IgD-negative memory B cell (primary cell): ENCODE measurements around the gene TSPEAR. TPM values are rescaled to one million over a fixed set of nuclear protein-coding genes. Genes with fewer than 3 reads are reported as not detected.
A peak's percentile ranks its signal among the peaks of the same experiment; 100 is the strongest.
"Not testable (repeated sequence)": the region's sequence is repeated elsewhere in the genome, so short reads cannot be mapped to it uniquely, and the experiment has no call there.

Source experiments
- H3K27ac Mint-ChIP-seq, 3 donors: one replicate each; pipeline ENCODE4 v1.8.0; 2020 to 2022; ENCODE audit warnings: mild to moderate bottlenecking in 3 of 3, mixed read lengths in 3 of 3, moderate library complexity in 1 of 3
- H3K27me3 Mint-ChIP-seq: one replicate; pipeline ENCODE4 v1.8.0; 2021; ENCODE audit warnings: mixed read lengths
- H3K36me3 Mint-ChIP-seq: one replicate; pipeline ENCODE4 v1.8.0; 2020; ENCODE audit warnings: mild to moderate bottlenecking, mixed read lengths
- H3K4me1 Mint-ChIP-seq, 3 donors: one replicate each; pipeline ENCODE4 v1.8.0; 2020 to 2022; ENCODE audit warnings: mixed read lengths in 3 of 3, mild to moderate bottlenecking in 1 of 3
- H3K4me3 Mint-ChIP-seq, 4 donors: one replicate each; pipeline ENCODE4 v1.8.0; 2020 to 2022; ENCODE audit warnings: mild to moderate bottlenecking in 4 of 4, mixed read lengths in 4 of 4, moderate library complexity in 3 of 4
- H3K9me3 Mint-ChIP-seq, 3 donors: one replicate each; pipeline ENCODE4 v1.8.0; 2020 to 2021; ENCODE audit warnings: mixed read lengths in 3 of 3, mild to moderate bottlenecking in 1 of 3
- polyA plus RNA-seq: library from polyadenylated mRNA; unstranded; fragments of 300-500 nt; fragmentation: Illumina TruSeq; gene quantifications from one replicate; pipeline ENCODE4 v1.2.3, GENCODE V29; 2021

TSPEAR gene
- polyA plus RNA-seq, 1 donor from 2014 or later: not detected

DNA sequence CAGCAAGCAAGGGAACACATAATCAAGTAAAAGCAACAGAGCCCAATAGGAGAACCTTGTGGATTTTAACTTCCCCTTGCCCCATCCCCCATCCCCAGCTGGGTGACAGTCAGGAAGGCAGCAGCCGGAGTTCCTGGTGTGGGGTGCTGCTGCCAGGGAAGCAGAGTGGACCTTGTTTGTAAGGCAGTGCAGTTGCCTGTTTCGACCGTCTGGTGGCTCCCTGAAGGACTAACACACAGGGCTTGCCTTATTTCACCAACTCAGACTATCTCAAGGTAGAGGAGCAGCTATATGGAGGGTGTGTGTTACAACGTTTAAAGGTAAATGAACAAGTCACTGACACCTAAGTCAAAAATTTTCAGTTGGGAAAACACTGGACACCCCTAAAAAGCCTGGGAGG lies 92.9 kb downstream of the TSPEAR start:
- Mint-ChIP-seq H3K4me3 (peak overlapping the region in 2 of 4 donors; percentile 56 to 60), H3K4me1 (peaks cover 11 to 17% (median 17%) of the 10 kb centered on the region in 3 donors), H3K9me3 (peaks cover 15 to 29% (median 27%) of the 10 kb centered on the region in 3 donors), H3K36me3 (peaks cover 3% of the 10 kb centered on the region), H3K27me3 (peaks cover 2% of the 10 kb centered on the region), H3K27ac (peak overlapping the region; percentile 19 to 85 (median 69))

DNA sequence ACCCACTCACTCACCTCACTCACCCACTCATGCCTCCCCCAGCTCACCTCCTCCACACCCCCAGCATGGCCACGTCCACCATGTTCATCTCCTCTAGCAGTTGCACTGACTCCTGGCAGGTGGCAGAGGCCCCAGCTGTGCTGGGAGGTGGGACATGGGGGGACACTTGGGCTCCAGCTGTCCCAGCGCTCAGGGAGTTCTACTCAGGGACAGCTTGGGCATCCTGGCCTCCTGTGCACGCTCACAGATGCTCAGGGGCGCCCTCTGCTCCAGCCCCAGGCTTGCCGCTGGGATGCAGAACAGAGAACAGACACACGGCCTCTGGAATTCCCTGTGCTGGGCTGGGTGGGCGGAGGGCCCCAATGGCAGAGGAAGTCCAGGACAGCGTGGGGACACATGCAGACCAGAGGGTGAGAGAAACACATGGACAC lies 94.3 kb downstream of the TSPEAR start:
- H3K4me1 Mint-ChIP-seq: peaks cover 11 to 17% (median 17%) of the 10 kb centered on the region in 3 donors
- H3K27ac Mint-ChIP-seq: peak overlapping the region in 1 of 3 donors; percentile 53
- no peaks in the 10 kb centered on the region for H3K36me3 Mint-ChIP-seq
- H3K9me3 Mint-ChIP-seq: peaks cover 12 to 21% (median 16%) of the 10 kb centered on the region in 3 donors
- peaks cover 3% of the 10 kb centered on the region for H3K27me3 Mint-ChIP-seq
- peak overlapping the region in 1 of 4 donors; percentile 28 for H3K4me3 Mint-ChIP-seq

DNA sequence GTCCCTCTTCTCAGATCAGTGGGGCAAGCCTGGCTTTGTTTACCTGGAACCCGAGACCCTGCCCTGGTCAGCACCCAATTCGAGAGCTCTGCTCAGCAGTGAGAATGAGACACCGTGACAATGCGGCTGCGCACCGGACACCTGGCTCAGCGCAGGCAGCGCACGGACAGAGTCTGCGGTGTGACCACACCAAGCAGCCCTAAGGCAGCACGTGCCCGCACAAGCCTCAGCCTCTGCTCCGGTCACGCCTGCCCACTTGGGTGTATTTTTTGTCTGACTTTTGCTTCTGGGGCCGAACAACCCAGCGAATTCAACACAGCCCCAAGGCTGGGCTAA lies 94.8 kb downstream of the TSPEAR start:
- Mint-ChIP-seq H3K36me3 (no peaks in the 10 kb centered on the region), H3K27me3 (peaks cover 3% of the 10 kb centered on the region), H3K27ac (no peak overlapping the region), H3K4me3 (no peak overlapping the region), H3K4me1 (peaks cover 11 to 17% (median 17%) of the 10 kb centered on the region in 3 donors), H3K9me3 (peaks cover 9 to 21% (median 12%) of the 10 kb centered on the region in 3 donors)

DNA sequence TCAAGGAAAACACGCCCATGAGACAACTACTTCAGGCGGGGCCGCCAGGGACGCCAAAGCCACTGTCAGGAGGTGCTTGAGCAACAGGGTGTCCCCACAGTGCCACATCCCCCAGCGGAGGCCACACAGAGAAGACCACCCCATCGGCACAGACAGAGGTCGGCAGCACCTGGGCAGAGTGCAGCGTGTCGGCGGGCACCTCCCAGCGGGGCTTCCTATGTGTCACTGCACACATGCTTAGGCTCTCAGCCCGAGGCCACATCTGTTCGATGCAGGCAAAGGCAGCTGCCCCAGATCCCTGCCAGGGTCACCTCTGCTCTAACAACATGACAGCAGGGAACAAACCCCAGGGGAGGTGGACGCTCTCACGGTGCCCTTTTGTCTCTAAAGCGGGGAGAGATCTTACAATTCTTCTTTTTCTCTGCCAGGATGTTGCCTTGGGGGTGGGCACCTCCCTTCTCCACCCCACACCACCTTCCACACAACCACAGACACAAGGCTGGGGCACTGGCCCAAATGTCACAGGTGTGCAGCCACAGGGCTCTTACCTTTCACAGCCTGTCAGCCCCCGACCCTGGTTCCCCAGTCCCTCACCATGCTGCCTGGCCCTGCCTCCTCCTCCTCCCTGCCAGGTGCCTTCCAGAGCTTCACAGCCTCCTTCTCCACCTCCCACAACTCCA lies 95.3 kb downstream of the TSPEAR start:
- no peaks in the 10 kb centered on the region for H3K36me3 Mint-ChIP-seq
- no peak overlapping the region for H3K4me3 Mint-ChIP-seq
- no peak overlapping the region for H3K27ac Mint-ChIP-seq
- H3K27me3 Mint-ChIP-seq: peaks cover 3% of the 10 kb centered on the region
- peaks cover 11 to 17% (median 17%) of the 10 kb centered on the region in 3 donors for H3K4me1 Mint-ChIP-seq
- H3K9me3 Mint-ChIP-seq: peaks cover 9 to 24% (median 18%) of the 10 kb centered on the region in 3 donors

DNA sequence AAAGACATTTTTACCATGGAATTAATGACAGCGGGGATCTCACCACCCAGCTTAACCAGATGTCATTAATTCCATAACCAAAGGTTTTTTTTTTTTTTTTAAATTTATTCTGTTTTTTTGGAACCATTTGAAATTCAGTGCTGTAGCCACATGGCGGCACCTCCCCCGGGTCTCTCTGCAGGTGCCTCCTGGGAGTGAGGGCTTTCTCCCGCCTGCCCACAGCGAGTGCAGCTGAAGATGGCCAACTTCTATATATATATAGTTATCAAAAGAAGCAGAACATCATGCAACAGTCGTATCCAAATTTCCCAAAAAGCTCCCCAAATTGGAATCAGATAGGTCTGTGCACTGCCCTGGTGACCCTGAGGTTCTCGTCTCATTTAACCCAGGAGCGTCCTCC lies 95.9 kb downstream of the TSPEAR start:
- H3K4me3 Mint-ChIP-seq: no peak overlapping the region
- peaks cover 11 to 17% (median 15%) of the 10 kb centered on the region in 3 donors for H3K4me1 Mint-ChIP-seq
- no peak overlapping the region for H3K27ac Mint-ChIP-seq
- no peaks in the 10 kb centered on the region for H3K36me3 Mint-ChIP-seq
- H3K9me3 Mint-ChIP-seq: peaks cover 6 to 24% (median 16%) of the 10 kb centered on the region in 3 donors
- peaks cover 3% of the 10 kb centered on the region for H3K27me3 Mint-ChIP-seq

DNA sequence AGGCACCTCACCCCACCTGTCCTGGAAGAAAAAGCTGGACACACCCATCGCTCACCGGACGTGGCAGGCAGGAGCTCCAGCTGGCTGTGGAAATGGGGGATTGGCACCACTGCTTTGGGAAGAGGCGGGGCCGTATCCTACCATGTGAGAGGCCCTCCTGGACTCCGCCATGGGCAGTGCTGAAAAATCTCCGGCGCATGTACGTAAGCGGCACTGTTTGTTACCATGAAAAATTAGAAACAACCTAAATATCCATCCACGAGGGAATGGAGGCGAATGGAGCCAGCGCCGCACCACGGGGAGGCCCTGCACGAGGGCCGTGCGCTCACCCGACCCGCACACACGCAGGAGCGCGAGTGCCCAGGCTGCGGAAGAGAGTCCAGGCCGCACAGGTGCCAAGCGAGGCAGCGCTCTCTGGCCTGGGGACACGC lies 96.4 kb downstream of the TSPEAR start:
- Mint-ChIP-seq H3K4me1 (peaks cover 11 to 17% (median 15%) of the 10 kb centered on the region in 3 donors), H3K36me3 (no peaks in the 10 kb centered on the region), H3K27ac (peak overlapping the region in 1 of 3 donors; percentile 59), H3K9me3 (peaks cover 4 to 21% (median 13%) of the 10 kb centered on the region in 3 donors), H3K27me3 (peaks cover 3% of the 10 kb centered on the region), H3K4me3 (no peak overlapping the region)

DNA sequence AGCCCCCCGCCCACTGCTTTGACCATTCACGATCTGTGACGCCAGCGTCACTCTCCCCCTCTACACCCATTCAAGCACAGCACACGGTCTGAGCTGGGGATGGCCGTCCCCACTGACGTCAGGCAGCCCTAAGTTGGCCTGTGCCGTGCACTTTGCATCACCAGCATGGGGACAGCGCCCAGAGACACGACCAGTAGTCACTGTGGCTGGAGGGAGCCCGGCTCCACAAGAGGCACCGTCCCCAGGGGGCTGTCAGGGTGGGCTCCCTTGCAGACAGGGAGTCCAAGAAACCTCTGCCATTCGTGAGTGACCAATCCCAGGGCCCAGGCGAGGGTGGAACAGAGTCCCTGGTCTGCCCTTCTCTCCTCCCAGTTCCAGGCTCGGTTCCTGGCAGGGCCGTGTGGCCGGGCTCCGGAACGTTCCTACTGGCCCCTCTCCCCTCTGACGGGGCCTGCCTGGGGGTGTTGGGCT lies 97.2 kb downstream of the TSPEAR start:
- no peaks in the 10 kb centered on the region for H3K36me3 Mint-ChIP-seq
- no peak overlapping the region for H3K4me3 Mint-ChIP-seq
- H3K9me3 Mint-ChIP-seq: peaks cover 3 to 20% (median 15%) of the 10 kb centered on the region in 3 donors
- peaks cover 9 to 12% (median 11%) of the 10 kb centered on the region in 3 donors for H3K4me1 Mint-ChIP-seq
- H3K27me3 Mint-ChIP-seq: peaks cover 3% of the 10 kb centered on the region
- H3K27ac Mint-ChIP-seq: peak overlapping the region in 1 of 3 donors; percentile 59

DNA sequence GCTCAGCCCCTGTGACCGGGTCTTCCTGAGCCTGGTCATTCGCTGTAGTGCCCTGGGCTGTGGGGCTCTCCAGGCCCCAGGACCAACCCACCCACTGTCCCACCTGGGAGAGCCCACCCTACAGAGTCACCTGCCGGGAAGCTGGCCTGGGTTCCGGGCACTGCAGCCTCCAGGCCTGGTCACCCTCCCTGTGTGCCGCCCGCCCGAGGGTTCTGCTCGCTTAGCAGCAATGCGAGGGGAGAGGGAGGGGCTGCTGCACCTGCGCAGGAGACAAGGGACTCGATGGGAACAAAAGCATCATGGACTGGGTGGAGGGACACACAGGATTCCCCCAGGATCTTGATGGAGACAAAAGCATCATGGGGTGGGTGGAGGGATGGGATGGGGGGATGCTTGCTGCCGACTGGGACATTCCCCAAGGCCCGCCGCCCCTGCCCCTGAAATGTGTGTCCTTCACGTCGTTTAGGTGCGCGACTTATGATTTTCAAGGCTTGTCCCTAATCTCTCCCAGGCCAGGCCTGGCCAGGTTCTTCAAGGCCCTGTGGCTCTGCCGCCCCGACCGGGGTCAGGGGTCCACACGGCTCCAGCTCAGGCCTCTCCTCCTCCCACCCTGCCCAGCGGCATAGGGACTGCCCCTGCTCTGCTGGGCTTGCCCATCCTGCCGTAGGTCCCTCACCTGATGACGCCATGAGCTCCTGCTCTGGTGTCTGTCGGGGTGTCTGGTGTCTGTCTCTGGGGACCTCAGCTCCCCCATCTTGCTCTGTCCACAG lies 97.8 kb downstream of the TSPEAR start:
- peak overlapping the region in 1 of 4 donors; percentile 8 for H3K4me3 Mint-ChIP-seq
- peaks cover 3% of the 10 kb centered on the region for H3K27me3 Mint-ChIP-seq
- peaks cover 4 to 20% (median 17%) of the 10 kb centered on the region in 3 donors for H3K9me3 Mint-ChIP-seq
- peaks cover 3 to 6% (median 5%) of the 10 kb centered on the region in 3 donors for H3K4me1 Mint-ChIP-seq
- no peak overlapping the region for H3K27ac Mint-ChIP-seq
- no peaks in the 10 kb centered on the region for H3K36me3 Mint-ChIP-seq

DNA sequence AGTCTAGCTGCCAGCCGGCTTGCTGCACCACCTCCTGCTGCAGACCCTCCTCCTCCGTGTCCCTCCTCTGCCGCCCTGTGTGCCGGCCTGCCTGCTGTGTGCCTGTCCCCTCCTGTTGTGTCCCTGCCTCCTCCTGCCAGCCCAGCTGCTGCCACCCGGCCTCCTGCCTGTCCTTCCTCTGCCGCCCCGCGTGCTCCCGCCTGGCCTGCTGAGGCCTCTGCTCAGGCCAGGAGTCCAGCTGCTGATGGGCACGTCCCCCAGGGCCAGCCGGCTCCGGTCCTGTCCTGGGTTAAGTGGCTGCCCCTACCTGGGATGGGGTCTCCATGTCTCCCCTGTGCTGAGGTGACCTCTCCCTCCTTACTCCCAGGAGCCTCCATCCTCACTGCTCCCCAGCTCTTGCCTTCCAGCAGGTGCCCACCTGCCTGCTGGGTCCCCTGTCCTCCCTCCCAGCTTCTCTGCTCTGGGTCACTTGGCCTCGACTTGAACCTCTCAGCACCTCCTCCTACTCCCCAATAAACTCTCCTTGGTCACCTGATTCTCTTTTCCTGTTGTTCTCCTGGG lies 98.6 kb downstream of the TSPEAR start:
- Mint-ChIP-seq H3K36me3 (no peaks in the 10 kb centered on the region), H3K4me3 (peak overlapping the region in 1 of 4 donors; percentile 64)

DNA sequence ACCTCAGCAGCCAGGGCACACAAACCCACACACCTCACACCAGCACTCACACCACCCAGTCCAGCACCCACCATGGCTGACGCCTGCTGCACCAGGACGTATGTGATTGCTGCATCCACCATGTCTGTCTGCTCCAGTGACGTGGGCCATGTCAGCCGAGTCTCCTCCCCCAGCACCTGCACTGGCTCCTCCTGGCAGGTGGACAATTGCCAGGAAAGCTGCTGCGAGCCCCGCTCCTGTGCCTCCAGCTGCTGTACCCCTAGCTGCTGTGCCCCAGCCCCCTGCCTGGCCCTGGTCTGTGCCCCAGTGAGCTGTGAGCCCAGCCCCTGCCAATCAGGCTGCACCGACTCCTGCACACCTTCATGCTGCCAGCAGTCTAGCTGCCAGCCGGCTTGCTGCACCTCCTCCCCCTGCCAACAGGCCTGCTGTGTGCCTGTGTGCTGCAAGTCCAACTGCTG lies 99.3 kb downstream of the TSPEAR start, which contains the start of gene KRTAP10-8:
Gene KRTAP10-8 (plus strand): TSS at position 51 of the 458 bp plus-strand sequence. CDS start 22 bp downstream, at position 73.
- H3K9me3 Mint-ChIP-seq: peaks cover 6 to 27% (median 17%) of the 10 kb centered on the region in 3 donors
- no peak within 1 kb of the TSS for H3K4me3 Mint-ChIP-seq
- H3K36me3 Mint-ChIP-seq: no peaks in the 10 kb centered on the region
- peaks cover 4% of the 10 kb centered on the region for H3K27me3 Mint-ChIP-seq
- H3K27ac Mint-ChIP-seq: no peak within 1 kb of the TSS
- no peaks in the 10 kb centered on the region for H3K4me1 Mint-ChIP-seq

More for the DNA sequence above, 98.6 kb downstream of the TSPEAR start:
- no peak overlapping the region for H3K27ac Mint-ChIP-seq
- H3K9me3 Mint-ChIP-seq: peaks cover 5 to 26% (median 17%) of the 10 kb centered on the region in 3 donors
- no peaks in the 10 kb centered on the region for H3K4me1 Mint-ChIP-seq
- peaks cover 3% of the 10 kb centered on the region for H3K27me3 Mint-ChIP-seq

DNA sequence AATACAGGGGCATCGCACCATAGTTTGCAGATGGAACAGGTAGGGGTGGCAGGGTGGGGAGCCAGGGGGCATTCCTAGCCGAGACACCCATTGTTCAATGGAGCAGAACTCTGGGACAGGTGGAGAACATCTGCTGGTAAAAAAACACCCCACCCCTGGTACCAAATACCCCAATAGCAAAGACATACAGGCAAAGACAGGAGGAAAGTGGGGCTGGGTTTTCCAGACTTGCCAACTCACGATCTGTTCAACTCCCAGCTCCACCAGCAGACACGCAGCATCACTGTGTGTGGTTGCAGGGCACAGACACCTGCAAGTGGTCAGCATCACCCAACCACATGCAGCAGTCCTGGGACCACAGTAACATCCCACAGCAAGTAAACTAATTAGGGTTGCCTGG lies 99.8 kb downstream of the TSPEAR start:
- H3K4me1 Mint-ChIP-seq: no peaks in the 10 kb centered on the region
- no peak overlapping the region for H3K4me3 Mint-ChIP-seq
- peaks cover 7% of the 10 kb centered on the region for H3K27me3 Mint-ChIP-seq
- no peaks in the 10 kb centered on the region for H3K36me3 Mint-ChIP-seq
- H3K9me3 Mint-ChIP-seq: peaks cover 8 to 27% (median 18%) of the 10 kb centered on the region in 3 donors
- no peak overlapping the region for H3K27ac Mint-ChIP-seq

DNA sequence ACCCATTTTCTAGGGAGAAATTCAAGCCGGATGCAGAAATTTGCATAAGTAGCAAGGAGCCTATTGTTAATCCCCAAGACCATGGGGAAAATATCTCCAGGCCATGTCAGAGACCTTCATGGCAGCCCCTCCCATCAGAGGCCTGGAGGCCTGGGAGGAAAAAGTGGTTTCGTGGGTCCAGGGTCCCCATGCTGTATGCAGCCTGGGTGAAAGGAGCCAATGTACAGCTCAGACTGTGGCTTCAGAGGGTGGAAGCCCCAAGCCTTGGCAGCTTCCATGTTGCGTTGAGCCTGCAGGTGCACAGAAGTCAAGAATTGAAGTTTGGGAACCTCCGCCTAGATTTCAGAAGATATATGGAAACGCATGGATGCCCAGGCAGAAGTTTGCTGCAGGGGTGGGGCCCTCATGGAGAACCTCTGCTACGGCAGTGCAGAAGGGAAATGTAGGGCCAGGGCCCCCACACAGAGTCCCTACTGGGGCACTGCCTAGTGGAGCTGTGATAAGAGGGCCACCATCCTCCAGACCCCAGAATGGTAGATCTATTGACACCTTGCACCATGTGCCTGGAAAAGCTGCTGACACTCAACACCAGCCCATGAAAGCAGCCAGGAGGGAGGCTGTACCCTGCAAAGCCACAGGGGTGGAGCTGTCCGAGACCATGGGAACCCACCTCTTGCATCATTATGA lies 101.1 kb downstream of the TSPEAR start:
- not testable (repeated sequence) for H3K27me3 Mint-ChIP-seq, H3K36me3 Mint-ChIP-seq, H3K27ac Mint-ChIP-seq, H3K4me1 Mint-ChIP-seq, H3K4me3 Mint-ChIP-seq
- H3K9me3 Mint-ChIP-seq: peaks cover 10 to 27% (median 21%) of the 10 kb centered on the region in 3 donors

DNA sequence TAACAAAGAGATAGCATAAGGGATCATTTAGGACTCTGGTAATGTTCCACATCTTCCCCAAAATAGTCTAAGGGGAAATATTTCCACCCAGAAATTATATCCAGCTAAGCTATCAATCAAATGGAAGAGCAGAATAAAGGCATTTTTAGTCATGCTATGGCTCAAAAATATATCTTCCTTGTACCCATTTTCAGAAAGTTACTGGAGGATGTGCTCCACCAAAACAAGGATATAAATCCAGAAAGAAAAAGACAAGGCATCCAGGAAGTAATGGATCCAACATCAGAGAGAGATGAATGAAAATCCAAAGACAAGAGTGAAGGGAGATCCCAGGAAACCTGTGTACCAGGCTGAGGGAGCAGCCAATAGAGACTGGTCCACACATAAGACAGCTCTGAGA lies 102.2 kb downstream of the TSPEAR start:
- peak overlapping the region in 1 of 3 donors; percentile 12 for H3K27ac Mint-ChIP-seq

DNA sequence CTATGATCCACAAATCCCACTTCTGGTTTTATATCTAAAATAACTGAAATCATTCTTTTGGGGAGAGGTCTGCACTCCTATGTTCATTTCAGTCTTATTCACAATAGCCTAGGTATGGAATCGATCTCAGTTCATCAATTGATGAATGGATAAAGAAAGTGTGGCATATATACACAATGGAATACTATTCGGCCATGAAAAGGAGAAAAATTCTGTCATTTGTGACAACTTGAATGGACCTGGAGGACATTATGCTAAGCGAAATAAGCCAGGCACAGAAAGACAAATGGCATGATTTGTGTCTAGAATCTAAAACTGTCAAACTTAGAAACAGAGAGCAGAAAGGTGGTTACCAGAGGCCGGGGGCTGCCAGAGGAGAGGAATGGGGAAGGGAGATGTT lies 104.9 kb downstream of the TSPEAR start:
- H3K27ac Mint-ChIP-seq: no peak overlapping the region
- H3K9me3 Mint-ChIP-seq: peaks cover 15 to 31% (median 19%) of the 10 kb centered on the region in 3 donors
- no peak overlapping the region for H3K4me3 Mint-ChIP-seq
- H3K36me3 Mint-ChIP-seq: no peaks in the 10 kb centered on the region
- H3K27me3 Mint-ChIP-seq: peaks cover 21% of the 10 kb centered on the region
- H3K4me1 Mint-ChIP-seq: peaks cover 0 to 1% (median 0%) of the 10 kb centered on the region in 3 donors

More for the DNA sequence above, 102.2 kb downstream of the TSPEAR start:
- H3K4me3 Mint-ChIP-seq: peak overlapping the region in 1 of 4 donors; percentile 38
- H3K36me3 Mint-ChIP-seq: no peaks in the 10 kb centered on the region
- H3K4me1 Mint-ChIP-seq: no peaks in the 10 kb centered on the region
- H3K27me3 Mint-ChIP-seq: peaks cover 12% of the 10 kb centered on the region
- H3K9me3 Mint-ChIP-seq: peaks cover 12 to 32% (median 21%) of the 10 kb centered on the region in 3 donors
